Activated CD4-positive, alpha-beta T cell treated with anti-CD3 and anti-CD28 coated beads, Interleukin-2, amount 10 ng/mL, durations not matched to agents 7 days and 5 days (primary cell): Measurements from ENCODE around the gene DOC2B. TPM values are rescaled to one million over a fixed set of nuclear protein-coding genes. Genes with fewer than 3 reads are reported as not detected.
A peak's percentile ranks its signal among the peaks of the same experiment; 100 is the strongest.

ENCODE experiments used
- CTCF ChIA-PET: fragments of 350-600 bp; sonication (Branson Sonifier 250); formaldehyde crosslinking; loops from one replicate; lab custom pipeline; 2021; ENCODE audit warnings: antibody characterized with exemption; lab: Charles Lee
- POLR2A ChIA-PET: fragments of 350-600 bp; sonication (Branson Sonifier 250); formaldehyde crosslinking; loops from one replicate; lab custom pipeline; 2021; ENCODE audit warnings: antibody characterized with exemption; lab: Charles Lee
- DNase-seq: peaks from one replicate; pipeline ENCODE4 v3.0.0-alpha.2; 2020
- H3K27ac Mint-ChIP-seq: one replicate; pipeline ENCODE4 v1.8.0; 2021; ENCODE audit warnings: mild to moderate bottlenecking, moderate library complexity, mixed read lengths
- H3K27me3 Mint-ChIP-seq: one replicate; pipeline ENCODE4 v1.8.0; 2021; ENCODE audit warnings: mixed read lengths
- H3K36me3 Mint-ChIP-seq: one replicate; pipeline ENCODE4 v1.8.0; 2021; ENCODE audit warnings: low read depth, mixed read lengths
- H3K4me1 Mint-ChIP-seq: one replicate; pipeline ENCODE4 v1.8.0; 2021; ENCODE audit warnings: mixed read lengths
- H3K4me3 Mint-ChIP-seq: one replicate; pipeline ENCODE4 v1.8.0; 2021; ENCODE audit warnings: mild to moderate bottlenecking, moderate library complexity, mixed read lengths
- H3K9me3 Mint-ChIP-seq: one replicate; pipeline ENCODE4 v1.8.0; 2021; ENCODE audit warnings: mixed read lengths
- total RNA-seq, 2 experiments: library from RNA; stranded (reverse); gene quantifications; one replicate each; pipeline ENCODE4 v1.2.3, GENCODE V29; 2021

Gene DOC2B
- total RNA-seq, 2 experiments from 2014 or later = not detected

DNA sequence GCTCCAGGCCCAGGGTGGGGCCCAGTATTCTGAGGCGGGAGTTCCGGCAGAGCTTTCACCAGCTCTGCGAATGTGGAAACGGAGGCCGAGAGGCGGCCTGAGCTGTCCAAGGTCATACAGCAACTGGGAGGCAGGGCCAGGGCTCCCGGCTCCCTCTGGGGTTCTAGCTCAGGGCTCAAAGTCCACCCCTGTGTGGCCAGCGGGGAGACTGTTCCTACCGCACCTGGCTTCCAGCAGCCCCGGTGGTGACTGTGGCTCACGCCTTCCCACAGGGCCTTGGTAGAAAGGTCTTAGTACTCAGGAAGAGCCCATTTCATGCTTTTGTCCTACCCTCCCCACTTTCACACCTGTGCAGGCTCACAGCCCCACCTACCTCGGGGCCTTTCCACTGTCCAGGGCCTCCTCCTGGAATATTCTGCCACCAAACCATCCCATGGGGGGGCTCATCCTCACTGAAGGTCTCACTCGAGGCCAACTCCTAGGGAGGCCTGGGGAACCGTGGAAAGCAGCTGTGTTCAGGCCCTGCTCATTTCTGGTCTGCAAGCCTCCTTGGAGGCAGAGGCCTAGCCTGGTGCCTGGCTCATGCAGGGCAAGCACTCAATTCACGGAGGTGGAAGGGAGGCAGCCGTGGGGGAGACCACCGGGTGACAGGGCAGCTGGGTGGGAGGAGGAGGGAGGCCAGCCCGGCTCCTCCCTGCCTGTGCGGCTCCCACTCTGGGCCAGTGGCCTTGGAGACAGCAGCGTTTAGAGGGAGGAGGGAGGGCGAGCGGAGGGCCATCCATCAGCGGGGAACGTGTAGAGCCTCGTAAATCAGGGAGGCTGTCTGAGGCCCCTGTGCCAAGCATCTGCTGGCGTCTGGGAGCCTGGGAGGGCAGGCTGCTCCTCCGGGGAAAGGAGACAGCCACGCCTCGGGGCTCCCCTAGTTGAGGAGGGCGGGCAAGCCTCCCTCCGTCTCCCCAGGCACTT, 12.7 kb upstream of the DOC2B start:
- no peaks in the 10 kb centered on the region for H3K36me3 Mint-ChIP-seq
- DNase-seq = no peak
- H3K4me1 Mint-ChIP-seq = no peaks in the 10 kb centered on the region
- no peak overlapping the region for H3K4me3 Mint-ChIP-seq
- ChIA-PET CTCF (no interaction called here), POLR2A (no interaction called here)
- H3K9me3 Mint-ChIP-seq = no peaks in the 10 kb centered on the region
- H3K27me3 Mint-ChIP-seq = peaks cover 2% of the 10 kb centered on the region
- H3K27ac Mint-ChIP-seq = no peak overlapping the region

DNA sequence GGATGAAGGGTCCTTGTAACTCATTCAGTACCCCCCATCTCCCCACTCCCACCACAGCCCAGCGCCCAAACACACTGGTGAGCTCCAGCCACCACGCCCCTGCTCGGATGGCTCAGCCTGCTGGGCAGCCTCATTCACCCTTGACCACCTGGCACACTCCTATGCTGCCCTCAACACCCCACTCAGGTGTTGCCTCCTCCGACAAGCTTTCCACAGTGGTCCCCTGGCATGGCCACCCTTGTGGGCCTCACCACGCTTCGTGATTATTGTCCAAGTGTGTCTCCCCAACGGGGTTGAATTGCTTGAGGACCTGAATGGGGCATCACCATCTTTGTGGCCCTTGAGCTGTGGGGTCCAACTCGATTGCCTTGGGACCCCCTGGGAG, 12.0 kb upstream of the DOC2B start:
- H3K4me3 Mint-ChIP-seq = no peak overlapping the region
- no peaks in the 10 kb centered on the region for H3K9me3 Mint-ChIP-seq
- no peak overlapping the region for H3K27ac Mint-ChIP-seq
- CTCF ChIA-PET = no interaction called here
- no peaks in the 10 kb centered on the region for H3K4me1 Mint-ChIP-seq
- no peak for DNase-seq
- POLR2A ChIA-PET = no interaction called here
- H3K36me3 Mint-ChIP-seq = no peaks in the 10 kb centered on the region
- peaks cover 5% of the 10 kb centered on the region for H3K27me3 Mint-ChIP-seq

DNA sequence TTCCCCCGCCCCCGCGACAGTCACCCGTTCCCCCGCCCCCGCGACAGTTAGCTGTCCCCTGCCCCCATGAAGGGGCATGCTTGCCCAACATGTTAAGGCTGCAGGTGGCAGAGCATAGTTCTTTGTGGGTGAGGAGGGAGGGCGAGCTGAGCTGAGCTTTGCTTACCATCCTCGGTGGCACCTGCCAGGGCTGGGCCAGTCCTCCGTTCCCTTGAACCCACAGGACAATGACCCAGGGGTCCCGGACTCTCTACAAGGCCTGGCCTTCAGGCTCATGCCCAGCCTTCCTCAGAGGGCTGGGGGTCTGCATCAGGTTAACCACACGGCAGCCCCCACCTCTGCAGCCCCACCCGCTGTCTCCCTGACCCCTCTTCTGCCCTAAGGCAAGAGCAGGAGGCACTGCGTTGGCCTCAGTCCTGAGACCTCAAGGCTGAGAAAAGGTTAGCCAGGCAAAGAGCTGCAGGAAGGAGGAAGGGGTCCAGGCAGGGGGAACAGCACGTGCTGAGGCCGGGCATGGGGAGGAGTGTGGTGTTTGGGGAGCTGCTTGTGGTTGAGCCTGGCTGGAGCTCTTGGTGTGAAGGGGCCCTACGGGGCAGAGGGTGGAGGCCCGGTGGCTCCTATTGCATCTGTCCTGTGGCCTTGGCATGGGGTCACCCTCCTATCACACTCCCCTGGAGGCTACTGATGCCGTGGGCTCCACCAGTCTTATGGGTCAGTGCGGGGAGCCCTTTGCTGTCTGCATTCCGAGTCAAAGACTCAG, 11.4 kb upstream of the DOC2B start:
- H3K4me1 Mint-ChIP-seq = no peaks in the 10 kb centered on the region
- POLR2A ChIA-PET = no interaction called here

DNA sequence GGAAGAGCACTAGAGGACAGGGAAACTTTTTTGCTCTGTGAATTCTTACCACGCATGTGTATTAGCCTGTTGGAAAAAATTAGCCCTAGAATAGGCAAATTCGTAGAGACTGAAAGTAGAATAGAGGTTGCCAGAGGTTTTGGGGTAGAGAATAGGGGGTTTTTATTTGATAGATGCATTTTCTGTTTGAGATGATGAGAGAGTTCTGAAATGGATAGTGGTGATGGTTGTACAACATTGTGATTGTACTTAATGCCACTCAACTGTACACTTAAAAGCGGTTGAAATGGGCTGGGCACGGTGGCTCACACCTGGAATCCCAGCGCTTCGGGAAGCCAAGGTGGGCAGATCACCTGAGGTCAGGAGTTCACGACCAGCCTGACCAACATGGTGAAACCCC, 8.0 kb upstream of the DOC2B start:
- H3K27me3 Mint-ChIP-seq = peaks cover 9% of the 10 kb centered on the region
- peaks cover 2% of the 10 kb centered on the region for H3K4me1 Mint-ChIP-seq
- CTCF ChIA-PET = no interaction called here
- no peak overlapping the region for H3K4me3 Mint-ChIP-seq
- H3K36me3 Mint-ChIP-seq = no peaks in the 10 kb centered on the region
- H3K27ac Mint-ChIP-seq = no peak overlapping the region
- DNase-seq = no peak
- H3K9me3 Mint-ChIP-seq = no peaks in the 10 kb centered on the region
- POLR2A ChIA-PET = no interaction called here

More for the DNA sequence above, 11.4 kb upstream of the DOC2B start:
- Mint-ChIP-seq H3K4me3 (no peak overlapping the region), H3K27me3 (peaks cover 5% of the 10 kb centered on the region), H3K27ac (no peak overlapping the region), H3K36me3 (no peaks in the 10 kb centered on the region), H3K9me3 (no peaks in the 10 kb centered on the region)
- CTCF ChIA-PET = no interaction called here
- no peak for DNase-seq

GRCh38 chr17:187130-187529, 5.7 kb upstream of the DOC2B start:
- no peaks in the 10 kb centered on the region for H3K36me3 Mint-ChIP-seq
- DNase-seq = no peak
- ChIA-PET POLR2A (no interaction called here), CTCF (interaction anchor here (1.1 kb wide), 1 partner anchor 10 kb away, joined by 3 read pairs; no protein-coding TSS in a partner anchor)
- H3K27me3 Mint-ChIP-seq = peaks cover 25% of the 10 kb centered on the region
- H3K27ac Mint-ChIP-seq = no peak overlapping the region
- no peak overlapping the region for H3K4me3 Mint-ChIP-seq
- peaks cover 4% of the 10 kb centered on the region for H3K4me1 Mint-ChIP-seq
- no peaks in the 10 kb centered on the region for H3K9me3 Mint-ChIP-seq

GRCh38 chr17:185445-186138, 4.1 kb upstream of the DOC2B start:
- peaks cover 29% of the 10 kb centered on the region for H3K27me3 Mint-ChIP-seq
- H3K36me3 Mint-ChIP-seq = no peaks in the 10 kb centered on the region
- POLR2A ChIA-PET = no interaction called here
- H3K4me1 Mint-ChIP-seq = peaks cover 7% of the 10 kb centered on the region
- H3K4me3 Mint-ChIP-seq = no peak overlapping the region
- H3K9me3 Mint-ChIP-seq = no peaks in the 10 kb centered on the region
- no peak overlapping the region for H3K27ac Mint-ChIP-seq
- no peak for DNase-seq
- CTCF ChIA-PET = no interaction called here

DNA sequence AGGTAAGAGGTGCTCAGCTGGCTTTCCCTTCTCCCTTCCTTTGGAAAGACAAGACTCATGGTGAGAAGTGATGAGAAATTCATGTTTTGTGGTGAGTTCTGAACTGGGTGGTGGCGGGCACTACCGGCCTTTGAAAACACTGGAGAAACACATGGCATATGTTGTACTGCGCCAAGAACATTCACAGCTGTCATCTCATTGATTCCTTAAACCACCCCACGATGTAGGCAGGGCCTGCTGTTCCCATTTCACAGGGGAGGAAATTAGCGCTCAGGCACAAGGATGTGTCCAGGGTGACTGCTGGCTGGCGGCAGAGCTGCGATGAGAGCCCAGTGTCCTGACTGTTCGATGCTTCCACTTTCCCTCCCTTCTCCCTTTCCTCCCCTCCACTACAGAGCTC, 1.6 kb upstream of the DOC2B start:
- no peak for DNase-seq
- no peak overlapping the region for H3K4me3 Mint-ChIP-seq
- peaks cover 7% of the 10 kb centered on the region for H3K4me1 Mint-ChIP-seq
- H3K27me3 Mint-ChIP-seq = peaks cover 33% of the 10 kb centered on the region
- no peak overlapping the region for H3K27ac Mint-ChIP-seq
- H3K9me3 Mint-ChIP-seq = no peaks in the 10 kb centered on the region
- no peaks in the 10 kb centered on the region for H3K36me3 Mint-ChIP-seq
- CTCF ChIA-PET = no interaction called here
- POLR2A ChIA-PET = no interaction called here

DNA sequence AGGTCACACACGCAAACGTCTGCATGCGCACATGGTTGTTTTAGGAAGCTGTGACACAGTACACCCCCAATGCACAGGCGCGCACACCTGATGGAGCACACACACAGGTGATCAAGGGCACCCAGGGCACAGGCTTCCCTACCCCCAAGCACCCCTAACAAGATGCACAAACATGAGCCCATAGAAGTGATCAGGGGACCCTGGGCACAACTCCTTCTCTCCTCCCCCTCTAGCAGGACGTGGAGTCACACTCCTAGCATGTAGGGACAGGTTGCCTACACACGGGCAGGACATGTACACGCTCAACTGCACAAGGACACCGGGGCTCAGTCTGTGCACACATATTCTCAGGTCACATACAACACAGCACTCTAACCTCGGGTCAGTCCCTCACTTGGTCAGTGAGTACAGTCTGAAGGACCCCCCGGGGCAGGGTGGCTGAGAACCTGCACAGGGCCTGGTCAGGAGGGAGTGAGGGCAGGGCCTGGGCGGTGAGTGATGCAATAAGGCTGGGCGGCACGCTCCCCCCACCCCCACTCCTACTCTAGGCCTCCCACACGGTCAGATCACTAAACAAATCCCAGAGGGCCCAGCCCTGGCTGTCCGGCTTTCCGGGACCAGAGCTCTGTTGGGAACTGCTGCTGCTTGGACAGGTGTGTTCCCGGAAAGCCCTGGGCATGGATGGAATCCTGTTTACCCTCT, 751 bp upstream of the DOC2B start:
- H3K36me3 Mint-ChIP-seq = no peaks in the 10 kb centered on the region
- ChIA-PET POLR2A (no interaction called here), CTCF (no interaction called here)
- H3K4me3 Mint-ChIP-seq = peak overlapping the region; percentile 32
- peaks cover 35% of the 10 kb centered on the region for H3K27me3 Mint-ChIP-seq
- peaks cover 7% of the 10 kb centered on the region for H3K4me1 Mint-ChIP-seq
- H3K27ac Mint-ChIP-seq = no peak overlapping the region
- DNase-seq = no peak
- H3K9me3 Mint-ChIP-seq = no peaks in the 10 kb centered on the region

DNA sequence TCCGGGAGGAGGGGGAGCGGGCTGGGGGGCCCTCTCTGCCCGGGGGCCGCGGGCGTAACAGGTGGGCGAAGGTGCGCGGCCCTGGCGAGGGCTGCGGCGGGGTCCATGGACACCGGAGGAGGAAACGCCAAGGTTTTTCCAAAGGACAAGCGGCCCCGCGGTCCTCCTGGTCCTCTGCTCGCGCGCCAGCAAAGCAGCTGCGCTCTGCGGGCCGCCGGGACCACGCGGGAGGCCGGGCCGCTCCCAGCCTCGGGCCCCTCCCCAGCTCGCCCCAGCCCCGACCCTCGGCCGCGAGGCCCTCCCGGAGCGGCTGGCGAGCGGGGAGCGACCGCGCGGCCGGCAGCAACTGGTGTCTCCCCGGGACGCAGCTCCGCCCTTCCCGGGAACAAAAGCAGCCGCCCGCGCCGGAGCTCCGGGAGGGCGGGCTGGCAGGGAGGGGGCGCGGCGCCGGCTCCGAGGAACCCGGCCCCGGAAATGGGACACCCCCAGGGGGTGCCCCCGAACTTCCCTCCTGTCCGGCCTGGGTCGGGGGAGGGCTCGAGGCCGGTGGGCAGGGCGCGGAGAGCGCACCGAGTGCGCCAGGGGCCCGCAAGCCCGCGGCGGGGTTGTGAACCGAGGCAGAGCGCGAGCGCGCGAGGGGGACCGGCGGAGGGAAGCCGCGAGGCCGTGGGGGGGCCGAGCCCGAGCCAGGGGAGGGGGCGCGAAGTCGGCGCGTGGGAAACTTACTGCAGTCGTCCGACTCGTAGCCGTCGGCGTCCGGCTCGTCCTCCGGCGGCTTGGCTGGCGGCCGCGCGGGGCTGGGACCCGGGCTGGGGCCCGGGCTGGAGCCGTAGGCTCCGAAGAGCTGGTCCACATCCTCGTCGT, 837 bp downstream of the DOC2B start:
- DNase-seq = no peak
- no peak overlapping the region for H3K4me3 Mint-ChIP-seq

DNA sequence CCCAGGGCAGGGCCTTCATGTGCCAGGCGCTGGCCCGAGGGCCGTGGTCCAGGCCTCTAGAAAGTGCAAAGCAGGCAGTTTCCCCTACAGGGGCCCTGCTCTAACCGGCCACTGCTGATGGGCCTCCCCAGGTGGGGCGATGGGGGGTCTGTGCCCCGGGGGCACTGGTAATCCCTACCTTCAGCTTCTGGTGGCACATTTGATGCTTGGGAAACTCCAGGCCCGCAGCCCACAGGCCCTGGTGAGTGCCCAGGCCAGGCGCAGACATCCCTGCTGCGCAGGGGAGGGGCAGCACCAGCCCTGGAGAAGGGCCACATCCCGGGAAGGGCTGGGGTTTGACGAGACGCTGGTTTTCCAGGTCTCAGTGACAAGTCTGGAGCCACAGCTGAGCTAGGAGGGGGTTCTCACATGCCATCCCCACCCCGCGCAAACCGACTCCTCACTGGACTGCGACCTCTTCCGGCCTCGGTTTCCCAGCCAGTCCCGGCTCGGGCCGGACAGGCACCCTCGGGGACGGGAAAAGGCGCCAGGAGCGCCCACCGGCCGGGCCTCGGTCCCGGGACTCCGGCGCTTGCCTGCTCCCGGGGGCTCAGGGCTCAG, 1.6 kb downstream of the DOC2B start:
- Mint-ChIP-seq H3K27me3 (peaks cover 31% of the 10 kb centered on the region), H3K27ac (no peak overlapping the region), H3K36me3 (no peaks in the 10 kb centered on the region), H3K4me3 (no peak overlapping the region), H3K9me3 (no peaks in the 10 kb centered on the region), H3K4me1 (peaks cover 5% of the 10 kb centered on the region)
- no peak for DNase-seq
- ChIA-PET CTCF (no interaction called here), POLR2A (no interaction called here)

More for the DNA sequence above, 837 bp downstream of the DOC2B start:
- Mint-ChIP-seq H3K36me3 (no peaks in the 10 kb centered on the region), H3K9me3 (no peaks in the 10 kb centered on the region), H3K27me3 (peaks cover 31% of the 10 kb centered on the region), H3K27ac (no peak overlapping the region), H3K4me1 (peaks cover 5% of the 10 kb centered on the region)
- POLR2A ChIA-PET = no interaction called here
- CTCF ChIA-PET = interaction anchor here (1.1 kb wide), 1 partner anchor 10 kb away, joined by 3 read pairs; no protein-coding TSS in a partner anchor

DNA sequence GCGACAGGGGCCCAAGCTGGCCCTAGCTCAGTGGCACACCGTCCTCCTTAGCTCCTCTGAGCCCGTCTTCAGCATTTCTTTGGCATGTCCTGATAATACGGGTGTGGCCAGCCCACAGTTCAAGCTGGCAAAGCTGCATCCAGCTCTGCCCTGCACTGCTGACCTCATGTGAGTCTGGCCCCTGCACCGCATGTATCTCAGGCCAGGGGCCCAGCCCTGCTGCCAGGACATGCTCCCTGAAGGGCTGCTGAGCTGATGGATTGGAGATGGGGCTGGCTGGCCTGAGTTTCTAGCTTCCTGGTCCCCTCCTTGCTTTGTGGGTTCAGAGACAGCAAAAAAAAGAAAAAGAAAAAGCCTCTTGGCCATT, 2.4 kb downstream of the DOC2B start:
- no peak overlapping the region for H3K4me3 Mint-ChIP-seq
- H3K4me1 Mint-ChIP-seq = peaks cover 5% of the 10 kb centered on the region
- peaks cover 29% of the 10 kb centered on the region for H3K27me3 Mint-ChIP-seq
- no peaks in the 10 kb centered on the region for H3K9me3 Mint-ChIP-seq
- no peak for DNase-seq
- no peaks in the 10 kb centered on the region for H3K36me3 Mint-ChIP-seq
- ChIA-PET CTCF (no interaction called here), POLR2A (no interaction called here)
- no peak overlapping the region for H3K27ac Mint-ChIP-seq
